Activated naive CD4-positive, alpha-beta T cell treated with anti-CD3 and anti-CD28 coated beads, Interleukin-2, amount 50 U/mL, for 72 hours (primary cell): ENCODE results near the gene CATSPER3. TPM values are rescaled to one million over a fixed set of nuclear protein-coding genes. Genes with fewer than 3 reads are reported as not detected.

Experiments used
- ATAC-seq, 2 donors: fragments of 150-1000 bp; cut with Tn5 transposase; 2 replicates each; pipeline ENCODE4 v1.10.0; 2021; ENCODE audit warnings: mild to moderate bottlenecking in 2 of 2, moderate library complexity in 2 of 2
- DNase-seq, 2 donors: peaks; one replicate each; pipeline ENCODE4 v3.0.0; 2021 to 2022; ENCODE audit warnings: low spot score in 2 of 2
- H3K27ac Mint-ChIP-seq, 2 donors: one replicate each; pipeline ENCODE4 v1.8.0; 2022; ENCODE audit warnings: mild to moderate bottlenecking in 2 of 2, mixed read lengths in 2 of 2
- H3K36me3 Mint-ChIP-seq, 2 donors: one replicate each; pipeline ENCODE4 v1.8.0; 2022; ENCODE audit warnings: mixed read lengths in 2 of 2
- H3K9me3 Mint-ChIP-seq, 2 donors: one replicate each; pipeline ENCODE4 v1.8.0; 2022; ENCODE audit warnings: mixed read lengths in 2 of 2
- total RNA-seq, 2 donors: library from RNA; stranded (reverse); gene quantifications; one replicate each; pipeline ENCODE4 v1.2.3, GENCODE V29; 2022

Gene CATSPER3
- total RNA-seq, 2 donors from 2014 or later: 0.23 to 0.51 TPM

DNA sequence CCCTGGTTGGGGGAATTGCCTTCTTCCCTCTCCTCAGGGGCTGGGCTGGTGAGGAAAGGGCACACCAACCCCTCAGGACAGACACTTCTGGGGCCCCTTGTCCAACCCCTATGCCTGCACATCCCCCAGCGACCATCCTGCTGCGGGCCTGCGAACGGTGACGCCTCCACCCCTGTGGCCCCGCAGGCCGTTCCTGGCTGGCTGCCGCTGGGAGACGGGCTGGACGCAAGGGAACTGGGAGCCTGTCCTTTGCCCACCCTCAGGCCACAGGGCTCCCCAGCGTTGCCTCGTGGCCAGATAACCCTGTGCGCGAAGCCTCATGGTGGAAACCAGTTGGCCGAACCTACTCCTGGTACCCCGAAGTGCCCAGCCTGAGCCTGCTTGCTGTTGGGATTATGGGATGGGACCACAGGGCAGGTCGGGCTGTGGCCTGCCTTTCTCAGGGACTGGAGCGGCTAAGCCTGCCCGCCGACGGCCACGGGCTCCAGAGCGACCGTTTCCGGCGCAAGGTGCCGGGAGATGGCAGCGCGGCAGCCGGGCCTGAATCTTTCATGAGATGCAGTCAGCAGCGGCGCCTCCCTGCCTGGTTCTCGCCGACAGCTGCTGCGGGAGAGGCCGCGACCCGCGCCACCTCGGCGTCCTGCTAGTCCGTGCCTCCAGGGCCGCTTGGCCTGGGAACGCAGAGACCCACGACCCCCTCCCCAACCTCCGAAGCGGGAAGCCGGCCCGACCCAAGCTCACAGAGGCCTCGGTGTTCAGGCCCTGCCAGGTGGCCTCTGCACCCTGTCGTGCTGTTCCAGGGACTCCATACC is 72.8 kb downstream of the CATSPER3 start:
- no peak for DNase-seq
- H3K9me3 Mint-ChIP-seq: no peaks in the 10 kb centered on the region
- H3K36me3 Mint-ChIP-seq: no peaks in the 10 kb centered on the region
- H3K27ac Mint-ChIP-seq: no peak overlapping the region
- ATAC-seq: no peak

- Mint-ChIP-seq H3K27ac (no peak overlapping the region), H3K36me3 (no peaks in the 10 kb centered on the region), H3K9me3 (no peaks in the 10 kb centered on the region)
- DNase-seq (no peak), ATAC-seq (no peak)
Observed at GRCh38 chr5:135041145-135041587, 73.5 kb downstream of the CATSPER3 start.

DNA sequence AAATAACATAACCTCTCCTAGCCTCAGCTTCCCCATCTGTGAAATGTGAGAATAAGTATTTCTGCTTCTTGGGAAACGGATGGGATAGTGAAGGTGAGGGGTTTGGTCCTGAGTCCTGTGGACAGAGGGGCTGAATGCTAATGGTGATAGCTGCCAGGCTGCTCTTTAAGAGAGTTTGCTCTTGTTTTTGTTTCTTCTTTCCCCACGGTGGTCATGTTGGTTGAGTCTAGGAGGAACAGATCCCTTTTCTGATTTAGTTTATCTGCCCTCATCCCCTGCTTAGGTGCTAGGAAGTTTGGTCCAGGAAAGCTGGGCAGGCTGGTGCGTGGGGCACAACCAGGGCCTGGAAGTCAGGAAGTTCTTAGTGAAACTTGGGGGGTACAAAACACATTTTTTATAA is 74.0 kb downstream of the CATSPER3 start:
- Mint-ChIP-seq H3K9me3 (no peaks in the 10 kb centered on the region), H3K27ac (no peak overlapping the region), H3K36me3 (no peaks in the 10 kb centered on the region)
- ATAC-seq: no peak
- no peak for DNase-seq

DNA sequence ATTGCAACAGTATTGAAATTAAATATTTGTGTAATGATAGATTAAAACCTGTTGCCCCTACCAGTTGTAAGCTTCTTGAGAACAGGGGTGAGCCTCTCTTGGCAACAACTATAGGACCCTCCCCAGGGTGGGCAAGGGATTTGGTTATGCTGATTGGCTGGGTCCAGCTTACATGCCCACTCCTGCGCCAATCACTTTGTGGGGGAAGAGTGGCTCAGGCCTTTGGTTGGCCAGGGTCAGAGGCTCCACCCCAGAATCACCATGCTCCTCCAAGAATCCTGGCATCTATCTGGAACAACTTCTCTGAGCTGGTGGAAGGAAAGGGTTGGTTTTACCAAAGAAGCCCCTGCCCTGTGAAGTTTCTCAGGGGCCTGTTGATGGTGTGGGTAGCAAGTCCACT is 74.9 kb downstream of the CATSPER3 start:
- Mint-ChIP-seq H3K36me3 (no peaks in the 10 kb centered on the region), H3K9me3 (no peaks in the 10 kb centered on the region), H3K27ac (no peak overlapping the region)
- no peak for ATAC-seq
- no peak for DNase-seq

GRCh38 chr5:135045488-135045887 is 77.8 kb downstream of the CATSPER3 start:
- Mint-ChIP-seq H3K27ac (no peak overlapping the region), H3K9me3 (no peaks in the 10 kb centered on the region), H3K36me3 (no peaks in the 10 kb centered on the region)
- DNase-seq (no peak), ATAC-seq (no peak)

GRCh38 chr5:135046661-135047346 is 79.1 kb downstream of the CATSPER3 start:
- no peaks in the 10 kb centered on the region for H3K9me3 Mint-ChIP-seq
- DNase-seq (no peak), ATAC-seq (no peak)
- H3K36me3 Mint-ChIP-seq: peaks cover 0 to 5% of the 10 kb centered on the region in 2 donors
- no peak overlapping the region for H3K27ac Mint-ChIP-seq

DNA sequence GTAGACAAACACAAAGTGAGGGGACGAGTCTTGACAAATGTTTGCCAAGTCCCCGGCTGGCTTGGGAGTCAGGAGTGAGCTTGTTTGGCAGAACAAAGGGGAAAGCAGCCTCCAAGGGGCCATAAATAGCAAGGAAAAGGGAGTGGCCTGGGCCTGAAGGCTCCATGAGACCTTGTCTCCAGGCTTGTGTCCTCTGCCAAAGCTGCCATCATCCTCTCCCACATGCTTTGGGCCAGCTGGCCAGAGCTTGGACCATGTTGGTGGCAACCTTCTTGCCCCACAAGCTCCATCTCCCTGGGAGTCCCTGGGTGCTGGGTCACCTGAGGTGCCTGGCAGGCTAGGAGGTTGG is 79.6 kb downstream of the CATSPER3 start:
- H3K9me3 Mint-ChIP-seq: no peaks in the 10 kb centered on the region
- H3K36me3 Mint-ChIP-seq: peaks cover 0 to 5% of the 10 kb centered on the region in 2 donors
- no peak overlapping the region for H3K27ac Mint-ChIP-seq
- no peak for DNase-seq
- no peak for ATAC-seq

GRCh38 chr5:135048286-135048685 is 80.6 kb downstream of the CATSPER3 start:
- no peaks in the 10 kb centered on the region for H3K9me3 Mint-ChIP-seq
- ATAC-seq (no peak), DNase-seq (no peak)
- H3K27ac Mint-ChIP-seq: no peak overlapping the region
- peaks cover 0 to 5% of the 10 kb centered on the region in 2 donors for H3K36me3 Mint-ChIP-seq

DNA sequence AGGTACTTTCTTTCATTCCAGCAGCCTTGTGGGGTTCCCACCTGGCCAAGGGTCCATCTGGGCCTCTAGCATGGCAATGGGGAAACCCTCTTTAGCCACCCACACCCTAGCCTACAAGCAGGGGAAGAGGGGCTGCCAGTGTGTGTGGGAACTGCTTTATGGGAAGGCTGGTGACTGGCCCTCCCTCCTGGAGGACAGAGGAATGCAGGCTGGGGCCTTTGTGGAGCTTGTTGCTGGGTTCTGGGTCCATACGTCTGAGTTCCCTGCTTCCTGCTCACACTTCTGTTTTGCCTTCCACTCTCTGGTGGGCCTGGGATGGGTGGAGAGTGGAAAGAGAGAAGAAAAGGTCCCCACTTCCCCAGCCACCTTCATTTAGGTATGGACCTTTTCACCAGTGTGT is 81.2 kb downstream of the CATSPER3 start:
- Mint-ChIP-seq H3K36me3 (peaks cover 0 to 5% of the 10 kb centered on the region in 2 donors), H3K9me3 (no peaks in the 10 kb centered on the region), H3K27ac (no peak overlapping the region)
- DNase-seq: no peak
- ATAC-seq: no peak

GRCh38 chr5:135050244-135050767 is 82.6 kb downstream of the CATSPER3 start:
- no peak overlapping the region for H3K27ac Mint-ChIP-seq
- ATAC-seq: no peak
- H3K9me3 Mint-ChIP-seq: no peaks in the 10 kb centered on the region
- no peak for DNase-seq
- peaks cover 0 to 5% of the 10 kb centered on the region in 2 donors for H3K36me3 Mint-ChIP-seq

DNA sequence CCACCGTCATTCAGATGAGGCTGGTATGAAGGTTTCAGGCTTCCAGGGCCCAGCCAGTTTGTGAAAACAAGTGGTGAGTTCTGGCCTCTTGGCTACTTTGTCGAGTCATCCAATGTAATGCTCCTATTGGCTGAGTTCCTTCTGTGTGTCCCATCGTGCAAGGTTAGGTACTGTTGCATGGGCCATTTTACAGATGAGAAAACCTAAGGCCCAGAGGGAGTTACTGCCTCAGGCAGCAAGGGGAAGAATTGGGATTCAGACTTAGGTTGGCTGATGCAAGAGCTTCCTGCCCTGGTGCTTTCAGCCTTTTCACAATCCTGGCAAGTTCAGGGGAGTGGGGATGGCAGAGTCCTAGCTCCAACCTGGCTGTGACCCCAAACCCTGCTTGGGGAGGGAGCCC is 83.7 kb downstream of the CATSPER3 start:
- no peak for ATAC-seq

DNA sequence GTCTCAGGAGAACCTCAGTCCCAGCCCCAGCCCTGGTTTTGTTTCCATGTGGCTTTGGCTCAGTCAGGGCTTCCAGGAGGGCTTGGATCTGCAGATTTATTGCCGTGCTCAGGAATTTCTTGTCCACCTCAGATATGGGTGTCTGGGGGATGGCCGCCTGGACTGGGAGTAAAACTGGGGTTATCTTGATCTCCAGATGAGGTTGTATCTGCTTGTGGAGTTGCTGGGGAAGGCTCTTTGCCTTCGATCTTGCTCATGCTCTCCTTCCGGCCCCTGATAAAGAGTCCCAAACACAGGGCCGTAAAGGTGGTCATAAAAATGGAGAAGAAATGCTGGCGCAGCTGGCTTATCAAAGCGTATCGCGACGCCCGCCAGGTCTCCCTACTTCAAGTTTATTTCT is 84.2 kb downstream of the CATSPER3 start:
- no peaks in the 10 kb centered on the region for H3K9me3 Mint-ChIP-seq
- DNase-seq (no peak), ATAC-seq (no peak)
- peaks cover 0 to 5% of the 10 kb centered on the region in 2 donors for H3K36me3 Mint-ChIP-seq
- H3K27ac Mint-ChIP-seq: no peak overlapping the region

More for the DNA sequence above, 83.7 kb downstream of the CATSPER3 start:
- peaks cover 0 to 5% of the 10 kb centered on the region in 2 donors for H3K36me3 Mint-ChIP-seq
- no peaks in the 10 kb centered on the region for H3K9me3 Mint-ChIP-seq
- no peak for DNase-seq
- H3K27ac Mint-ChIP-seq: no peak overlapping the region

GRCh38 chr5:135052511-135053145 is 84.9 kb downstream of the CATSPER3 start:
- ATAC-seq (no peak), DNase-seq (no peak)
- Mint-ChIP-seq H3K36me3 (peaks cover 0 to 5% of the 10 kb centered on the region in 2 donors), H3K9me3 (no peaks in the 10 kb centered on the region), H3K27ac (no peak overlapping the region)

DNA sequence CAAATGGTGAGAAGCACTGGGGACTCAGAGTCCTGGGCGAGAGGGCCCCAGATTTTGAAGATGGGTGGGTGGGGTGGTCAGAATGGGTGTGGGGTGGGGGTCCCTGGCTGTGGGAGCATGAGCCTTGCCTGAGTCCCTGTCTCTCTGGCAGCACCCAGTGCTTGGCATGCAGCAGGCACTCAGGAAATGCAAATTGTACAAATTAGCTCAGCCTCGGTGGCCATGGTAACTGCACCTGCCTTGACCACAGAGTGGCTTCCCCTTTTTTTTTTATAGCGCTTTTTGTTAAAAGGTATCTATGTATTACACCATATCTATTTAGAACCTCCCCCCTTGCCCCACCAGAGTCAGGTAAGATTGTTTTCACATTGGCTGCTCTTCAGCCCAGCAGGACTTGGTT is 85.6 kb downstream of the CATSPER3 start:
- peaks cover 0 to 5% of the 10 kb centered on the region in 2 donors for H3K36me3 Mint-ChIP-seq
- H3K27ac Mint-ChIP-seq: no peak overlapping the region
- ATAC-seq (no peak), DNase-seq (no peak)
- no peaks in the 10 kb centered on the region for H3K9me3 Mint-ChIP-seq

DNA sequence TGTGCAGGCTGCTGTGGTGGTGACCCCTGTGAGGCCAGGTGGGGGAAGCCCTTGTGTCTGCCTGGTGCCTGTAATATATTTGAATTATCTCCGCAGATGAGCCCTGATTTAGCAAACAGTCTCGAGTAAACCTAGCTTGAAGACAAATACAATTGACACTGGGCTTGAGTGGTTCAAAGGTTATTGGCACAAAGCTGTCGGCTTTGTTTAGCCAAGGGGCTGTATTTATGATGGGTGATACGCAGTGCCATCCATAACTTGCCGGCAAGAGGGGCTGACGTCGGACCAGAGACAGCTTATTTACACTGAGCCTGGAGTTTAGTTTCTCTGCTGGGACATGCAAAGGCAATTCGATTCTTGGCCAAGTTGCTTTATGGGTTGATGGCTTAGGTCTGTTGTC is 86.3 kb downstream of the CATSPER3 start:
- ATAC-seq: no peak
- Mint-ChIP-seq H3K27ac (no peak overlapping the region), H3K9me3 (no peaks in the 10 kb centered on the region), H3K36me3 (peaks cover 0 to 5% of the 10 kb centered on the region in 2 donors)
- DNase-seq: no peak

GRCh38 chr5:135054546-135054945 is 86.8 kb downstream of the CATSPER3 start:
- H3K9me3 Mint-ChIP-seq: no peaks in the 10 kb centered on the region
- H3K27ac Mint-ChIP-seq: no peak overlapping the region
- no peak for ATAC-seq
- H3K36me3 Mint-ChIP-seq: peaks cover 0 to 5% of the 10 kb centered on the region in 2 donors
- DNase-seq: no peak

DNA sequence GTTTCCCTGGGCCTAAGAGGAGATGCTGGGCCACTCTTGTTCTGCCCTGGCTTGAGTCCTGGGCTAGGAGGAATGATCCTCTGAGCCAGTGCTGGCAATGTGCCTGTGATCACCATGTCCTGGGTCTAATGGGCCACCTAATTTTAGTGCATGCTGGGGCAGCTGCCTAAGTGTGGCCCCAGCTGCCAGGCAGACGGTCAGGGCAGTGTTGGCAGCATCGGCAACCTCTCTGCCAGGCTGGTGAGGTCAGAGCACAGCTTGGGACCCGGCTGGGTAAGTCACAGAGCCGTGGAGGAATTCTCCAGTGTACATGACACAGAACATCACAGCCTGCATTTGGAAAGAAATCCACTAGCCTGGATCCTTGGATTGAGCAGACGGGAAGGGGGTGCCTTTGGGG is 87.7 kb downstream of the CATSPER3 start:
- Mint-ChIP-seq H3K27ac (no peak overlapping the region), H3K36me3 (peaks cover 0 to 5% of the 10 kb centered on the region in 2 donors), H3K9me3 (no peaks in the 10 kb centered on the region)
- ATAC-seq: no peak
- no peak for DNase-seq
